ENCODE data around the gene DIP2C.

The DIP2C gene

DNA sequence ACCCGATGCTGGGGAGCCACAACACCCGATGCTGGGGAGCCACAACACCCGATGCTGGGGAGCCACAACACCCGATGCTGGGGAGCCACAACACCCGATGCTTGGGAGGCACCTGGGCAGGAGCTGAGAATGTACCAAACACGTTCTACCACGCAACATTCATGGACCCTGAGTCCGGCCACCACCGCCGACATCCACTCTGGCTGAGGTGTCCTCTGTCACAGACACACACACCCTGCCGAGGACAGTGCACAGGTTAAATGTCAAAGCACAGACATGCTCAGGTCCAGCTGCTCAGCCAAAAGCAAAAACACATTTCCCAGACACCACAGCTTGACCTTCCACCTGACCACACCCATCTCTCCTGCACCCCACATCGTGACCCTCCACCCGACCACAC, 148.4 kb downstream of the DIP2C start:
- TF ChIP-seq, protein P1, sequence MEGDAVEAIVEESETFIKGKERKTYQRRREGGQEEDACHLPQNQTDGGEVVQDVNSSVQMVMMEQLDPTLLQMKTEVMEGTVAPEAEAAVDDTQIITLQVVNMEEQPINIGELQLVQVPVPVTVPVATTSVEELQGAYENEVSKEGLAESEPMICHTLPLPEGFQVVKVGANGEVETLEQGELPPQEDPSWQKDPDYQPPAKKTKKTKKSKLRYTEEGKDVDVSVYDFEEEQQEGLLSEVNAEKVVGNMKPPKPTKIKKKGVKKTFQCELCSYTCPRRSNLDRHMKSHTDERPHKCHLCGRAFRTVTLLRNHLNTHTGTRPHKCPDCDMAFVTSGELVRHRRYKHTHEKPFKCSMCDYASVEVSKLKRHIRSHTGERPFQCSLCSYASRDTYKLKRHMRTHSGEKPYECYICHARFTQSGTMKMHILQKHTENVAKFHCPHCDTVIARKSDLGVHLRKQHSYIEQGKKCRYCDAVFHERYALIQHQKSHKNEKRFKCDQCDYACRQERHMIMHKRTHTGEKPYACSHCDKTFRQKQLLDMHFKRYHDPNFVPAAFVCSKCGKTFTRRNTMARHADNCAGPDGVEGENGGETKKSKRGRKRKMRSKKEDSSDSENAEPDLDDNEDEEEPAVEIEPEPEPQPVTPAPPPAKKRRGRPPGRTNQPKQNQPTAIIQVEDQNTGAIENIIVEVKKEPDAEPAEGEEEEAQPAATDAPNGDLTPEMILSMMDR (IDR thresholded peaks at IDR 0.05; ENCODE audit: insufficient read depth, low read length, poor library complexity, severe bottlenecking): no peak
- Histone ChIP-seq H3K27me3 (replicated peaks; ENCODE audit: control insufficient read depth, insufficient read depth, low read length) (no peaks in the 10 kb centered on the region; the same call in 1 of the 2 replicates), H3K36me3 (ENCODE audit: control insufficient read depth, insufficient read depth, low read length) (no peaks in the 10 kb centered on the region), H3K4me3 (replicated peaks; ENCODE audit: low read depth, low read length) (no peak overlapping the region)
- no peak for DNase-seq (ENCODE audit: extremely low read depth, insufficient read length)

DNA sequence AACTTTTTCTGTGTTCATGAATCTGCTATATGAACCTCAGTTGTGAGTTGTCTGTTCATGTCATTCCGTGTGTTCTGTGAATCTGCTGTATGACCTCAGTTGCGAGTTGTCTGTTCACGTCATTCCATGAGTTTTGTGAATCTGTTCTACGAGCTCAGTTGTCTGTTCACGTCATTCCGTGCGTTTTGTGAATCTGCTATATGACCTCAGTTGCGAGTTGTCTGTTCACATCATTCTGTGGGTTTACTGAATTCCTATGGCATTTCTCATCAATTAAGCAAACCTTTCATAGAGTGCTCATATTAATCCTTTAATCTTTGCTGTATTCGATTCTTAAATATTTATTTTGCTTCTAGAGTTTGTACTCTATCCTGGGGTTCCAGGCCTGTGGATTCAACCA, 150.6 kb downstream of the DIP2C start:
- no peaks in the 10 kb centered on the region for H3K36me3 ChIP-seq (ENCODE audit: control insufficient read depth, insufficient read depth, low read length)
- H3K27me3 ChIP-seq (replicated peaks; ENCODE audit: control insufficient read depth, insufficient read depth, low read length): no peaks in the 10 kb centered on the region; the same call in none of the 2 replicates
- DNase-seq (ENCODE audit: extremely low read depth, insufficient read length): no peak
- TF ChIP-seq, protein P1 (IDR thresholded peaks at IDR 0.05; ENCODE audit: insufficient read depth, low read length, poor library complexity, severe bottlenecking): no peak
- H3K4me3 ChIP-seq (replicated peaks; ENCODE audit: low read depth, low read length): no peak overlapping the region

DNA sequence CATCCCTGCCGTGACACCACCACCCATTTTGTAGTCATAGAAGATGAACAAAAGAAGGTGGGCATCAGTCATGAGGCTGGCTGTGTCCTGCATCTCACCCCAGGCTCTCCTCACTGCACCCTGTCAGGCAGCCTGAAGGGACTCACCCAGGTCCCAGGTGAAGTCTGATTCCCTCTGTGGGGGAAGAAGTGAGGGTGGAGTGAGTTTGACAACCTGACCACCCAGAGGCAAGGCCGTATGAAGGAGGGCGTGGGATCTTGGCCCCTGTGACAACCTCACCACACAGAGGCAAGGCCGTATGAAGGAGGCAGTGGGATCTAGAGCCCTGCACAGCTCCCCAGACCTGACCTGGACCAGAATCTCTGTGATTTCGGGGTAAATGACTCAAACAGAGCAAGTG, 152.5 kb downstream of the DIP2C start:
- TF ChIP-seq, protein P1 (IDR thresholded peaks at IDR 0.05; ENCODE audit: insufficient read depth, low read length, poor library complexity, severe bottlenecking): no peak
- no peak overlapping the region for H3K4me3 ChIP-seq (replicated peaks; ENCODE audit: low read depth, low read length)
- no peaks in the 10 kb centered on the region for H3K36me3 ChIP-seq (ENCODE audit: control insufficient read depth, insufficient read depth, low read length)
- H3K27me3 ChIP-seq (replicated peaks; ENCODE audit: control insufficient read depth, insufficient read depth, low read length): no peaks in the 10 kb centered on the region; the same call in 1 of the 2 replicates
- no peak for DNase-seq (ENCODE audit: extremely low read depth, insufficient read length)

DNA sequence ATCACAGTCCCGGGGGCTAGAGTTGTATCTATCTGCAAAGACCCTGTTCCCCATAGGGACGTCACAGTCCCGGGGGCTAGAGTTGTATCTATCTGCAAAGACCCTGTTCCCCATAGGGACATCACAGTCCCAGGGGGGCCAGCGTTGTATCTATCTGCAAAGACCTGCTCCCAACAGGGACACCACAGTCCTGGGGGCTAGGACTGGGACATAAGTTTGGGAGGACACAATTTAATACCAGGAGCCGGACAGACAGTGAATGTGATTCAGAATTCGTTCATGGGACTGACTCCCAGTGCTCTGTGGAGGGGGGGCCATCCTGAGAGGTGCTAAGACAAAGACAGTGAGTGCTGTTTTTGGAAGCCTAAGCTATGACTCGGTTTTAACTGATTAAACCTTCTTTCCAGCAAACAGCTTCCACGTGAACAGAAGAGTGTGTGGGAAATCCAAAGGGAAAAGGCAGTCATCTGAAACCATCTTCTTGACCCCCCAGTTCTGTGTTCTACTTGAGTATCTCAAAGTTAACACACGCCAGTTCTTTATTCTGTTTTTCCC, 153.0 kb downstream of the DIP2C start:
- DNase-seq (ENCODE audit: extremely low read depth, insufficient read length): no peak
- no peaks in the 10 kb centered on the region; the same call in 1 of the 2 replicates for H3K27me3 ChIP-seq (replicated peaks; ENCODE audit: control insufficient read depth, insufficient read depth, low read length)
- TF ChIP-seq, protein P1 (IDR thresholded peaks at IDR 0.05; ENCODE audit: insufficient read depth, low read length, poor library complexity, severe bottlenecking): no peak
- H3K4me3 ChIP-seq (replicated peaks; ENCODE audit: low read depth, low read length): no peak overlapping the region
- no peaks in the 10 kb centered on the region for H3K36me3 ChIP-seq (ENCODE audit: control insufficient read depth, insufficient read depth, low read length)

DNA sequence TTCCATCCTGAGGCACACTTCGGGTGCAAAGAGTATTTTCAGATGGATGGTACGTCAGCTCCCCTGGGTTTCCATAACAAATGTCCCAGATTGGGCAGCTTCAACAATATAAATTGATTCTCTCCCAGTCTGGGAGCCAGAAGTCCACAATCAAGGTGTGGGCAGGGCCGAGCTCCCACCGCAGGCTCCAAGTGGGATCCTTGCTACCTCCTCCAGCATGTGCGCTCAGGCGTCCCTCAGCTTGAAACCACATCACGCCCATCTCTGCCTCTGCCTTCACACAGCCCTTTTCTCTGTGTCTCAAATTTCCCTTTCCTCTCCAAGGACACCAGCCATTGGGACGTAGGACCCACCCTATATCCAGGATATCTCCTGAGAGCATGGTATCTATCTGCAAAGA, 153.5 kb downstream of the DIP2C start:
- Histone ChIP-seq H3K36me3 (ENCODE audit: control insufficient read depth, insufficient read depth, low read length) (no peaks in the 10 kb centered on the region), H3K27me3 (replicated peaks; ENCODE audit: control insufficient read depth, insufficient read depth, low read length) (no peaks in the 10 kb centered on the region; the same call in 1 of the 2 replicates), H3K4me3 (replicated peaks; ENCODE audit: low read depth, low read length) (no peak overlapping the region)
- no peak for DNase-seq (ENCODE audit: extremely low read depth, insufficient read length)
- TF ChIP-seq, protein P1 (IDR thresholded peaks at IDR 0.05; ENCODE audit: insufficient read depth, low read length, poor library complexity, severe bottlenecking): no peak

DNA sequence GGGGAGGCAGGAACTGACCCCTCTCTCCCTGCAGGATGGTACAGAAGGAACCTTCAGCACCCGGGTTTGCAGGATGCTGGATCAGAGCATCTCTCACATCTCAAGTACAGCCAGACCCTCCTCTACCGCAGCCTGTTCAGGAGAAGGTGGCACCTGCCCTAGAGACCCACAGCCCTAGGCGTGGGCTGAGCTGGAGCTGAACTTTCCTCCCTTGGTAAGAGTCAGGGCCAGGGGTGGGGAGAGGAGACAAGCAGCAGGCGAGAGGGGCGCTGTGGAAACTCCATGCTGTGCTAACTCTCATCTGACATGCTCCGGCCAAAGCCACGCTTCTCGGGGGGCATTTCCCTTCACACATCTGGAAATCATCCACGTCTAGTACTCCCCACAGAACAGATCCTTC, 154.4 kb downstream of the DIP2C start:
- no peaks in the 10 kb centered on the region; the same call in 1 of the 2 replicates for H3K27me3 ChIP-seq (replicated peaks; ENCODE audit: control insufficient read depth, insufficient read depth, low read length)
- no peaks in the 10 kb centered on the region for H3K36me3 ChIP-seq (ENCODE audit: control insufficient read depth, insufficient read depth, low read length)
- no peak overlapping the region for H3K4me3 ChIP-seq (replicated peaks; ENCODE audit: low read depth, low read length)
- DNase-seq (ENCODE audit: extremely low read depth, insufficient read length): no peak
- TF ChIP-seq, protein P1 (IDR thresholded peaks at IDR 0.05; ENCODE audit: insufficient read depth, low read length, poor library complexity, severe bottlenecking): no peak
